CD4-positive, alpha-beta T cell treated with Interleukin-6 for 4 hours (primary cell): ENCODE results near the gene CAPZA1.

ENCODE experiments used
- DNase-seq: peaks from one replicate; pipeline ENCODE4 v3.0.0-alpha.2; 2020; ENCODE audit warnings: mixed read lengths

CAPZA1 gene

GRCh38 chr1:112717263-112717873 lies 97.7 kb downstream of the CAPZA1 start:
- no peak for DNase-seq

DNA sequence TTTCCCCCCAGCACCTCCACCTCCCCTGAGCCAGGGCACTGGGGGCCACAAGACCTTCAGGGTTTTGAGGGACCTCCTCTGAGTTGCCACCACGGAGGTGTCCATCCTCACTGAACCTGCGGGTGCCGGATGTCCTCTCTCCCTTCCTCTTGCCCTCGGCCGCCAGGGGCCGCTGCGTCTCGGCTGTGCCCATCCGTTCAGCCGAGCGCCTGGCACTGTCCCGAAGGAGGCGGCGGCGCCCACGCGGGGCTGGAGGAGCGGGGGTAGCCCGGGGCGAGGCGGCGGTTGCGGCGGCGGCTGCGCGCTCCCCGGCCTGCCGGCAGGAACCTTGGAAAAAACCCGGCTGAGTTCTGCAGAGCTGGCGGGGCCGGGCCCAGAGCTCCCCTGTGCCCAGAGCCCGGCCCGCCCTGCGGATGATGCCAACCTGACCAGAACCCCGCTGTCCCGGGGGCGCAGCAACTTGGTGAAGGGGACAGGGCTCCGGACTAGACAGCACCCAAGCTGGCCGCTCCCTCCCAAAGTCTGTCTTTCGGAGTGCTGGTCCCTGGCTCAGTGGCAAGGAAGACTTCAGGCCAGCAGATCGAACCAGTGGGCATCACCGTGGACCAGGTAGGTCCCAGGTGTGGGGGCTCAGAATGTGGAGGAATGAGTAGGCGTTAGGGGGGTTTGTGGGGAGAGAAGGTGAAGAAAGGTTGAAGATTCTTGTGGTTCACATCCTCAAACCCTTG lies 99.2 kb downstream of the CAPZA1 start:
- peak; percentile 82 for DNase-seq

GRCh38 chr1:112719706-112720105 lies 100.1 kb downstream of the CAPZA1 start:
- DNase-seq, result no peak

DNA sequence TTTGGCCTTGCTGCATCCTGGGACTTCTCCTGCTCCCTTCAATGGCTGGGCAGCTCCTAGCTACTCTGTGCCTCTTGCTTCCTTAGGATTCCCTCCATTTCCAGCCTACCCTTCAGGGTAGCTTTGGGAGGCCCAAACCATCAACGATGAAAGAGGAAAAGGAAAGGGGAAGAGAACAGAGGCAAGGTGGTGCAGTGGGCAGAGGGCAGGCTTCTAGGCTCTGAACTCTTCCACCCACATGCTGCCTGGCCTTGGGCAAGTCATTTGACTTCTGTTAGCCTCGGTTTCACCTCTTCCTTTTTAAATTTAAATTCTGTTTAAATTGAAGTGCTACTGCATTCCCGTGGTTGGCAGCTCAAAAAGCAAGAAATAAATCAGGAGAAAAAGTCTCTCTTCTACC lies 101.2 kb downstream of the CAPZA1 start:
- no peak for DNase-seq
